Stimulated activated naive B cell treated with anti-CD40 and anti-IgM and Interleukin-4, amounts not matched to agents 10 μg/mL and 1 μg/mL and 100 μg/mL, for 72 hours (primary cell): ENCODE data around the gene EDRF1.

ENCODE experiments used
- ATAC-seq, 2 donors: fragments of 150-1000 bp; cut with Tn5 transposase; replicated peaks; 2 replicates each; pipeline ENCODE4 v1.10.0; 2021; ENCODE audit warnings: moderate library complexity in 1 of 2
- DNase-seq: peaks from one replicate; pipeline ENCODE4 v3.0.0; 2021
- H3K27ac Mint-ChIP-seq: one replicate; pipeline ENCODE4 v1.8.0; 2022; ENCODE audit warnings: mild to moderate bottlenecking, mixed read lengths
- H3K27me3 Mint-ChIP-seq, 2 donors: one replicate each; pipeline ENCODE4 v1.8.0; 2022; ENCODE audit warnings: mixed read lengths in 2 of 2
- H3K36me3 Mint-ChIP-seq, 2 donors: one replicate each; pipeline ENCODE4 v1.8.0; 2022; ENCODE audit warnings: mixed read lengths in 2 of 2, mild to moderate bottlenecking in 1 of 2
- H3K4me1 Mint-ChIP-seq, 2 donors: one replicate each; pipeline ENCODE4 v1.8.0; 2022; ENCODE audit warnings: mixed read lengths in 2 of 2, mild to moderate bottlenecking in 1 of 2
- H3K4me3 Mint-ChIP-seq, 2 donors: one replicate each; pipeline ENCODE4 v1.8.0; 2022; ENCODE audit warnings: mild to moderate bottlenecking in 2 of 2, mixed read lengths in 2 of 2, moderate library complexity in 1 of 2
- H3K9me3 Mint-ChIP-seq, 2 donors: one replicate each; pipeline ENCODE4 v1.8.0; 2022; ENCODE audit warnings: mixed read lengths in 2 of 2, mild to moderate bottlenecking in 1 of 2

EDRF1 gene

DNA sequence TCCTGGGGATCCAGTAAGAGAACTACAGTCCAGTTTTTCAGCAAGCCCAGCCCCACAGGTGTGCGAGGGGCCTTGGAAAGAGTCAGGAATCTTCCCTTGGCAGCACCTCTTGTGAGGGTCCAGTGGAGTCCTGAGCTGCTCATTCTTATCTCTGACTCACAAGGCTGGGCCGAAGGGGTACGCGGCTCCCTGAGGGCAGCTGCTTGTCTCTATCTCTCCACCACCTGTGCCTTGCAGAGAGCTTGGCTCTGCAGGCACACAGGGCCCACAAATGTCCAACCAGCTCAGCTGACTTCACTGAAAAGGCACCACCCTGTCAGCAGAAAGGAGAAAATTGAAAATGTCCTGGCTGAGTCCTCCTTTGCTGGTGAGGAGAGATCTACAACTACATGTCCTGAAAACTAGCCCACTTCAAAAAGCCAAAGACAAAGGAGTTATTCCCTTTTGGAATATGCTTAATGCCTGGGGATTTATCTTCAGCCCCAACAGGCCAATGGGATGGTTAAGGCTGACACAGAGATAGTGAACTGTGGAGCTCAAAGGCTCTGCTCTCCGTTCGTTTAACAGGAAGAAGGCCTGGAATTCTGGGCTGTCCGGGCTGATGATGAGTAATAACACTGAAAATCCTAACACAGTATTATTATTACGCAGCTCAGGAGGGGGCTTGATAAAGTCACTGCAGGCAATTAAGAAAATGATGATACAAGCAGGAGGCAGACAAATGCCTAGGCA is 80.1 kb downstream of the EDRF1 start:
- DNase-seq, result no peak
- Mint-ChIP-seq H3K4me3 (no peak overlapping the region), H3K27me3 (no peaks in the 10 kb centered on the region), H3K9me3 (no peaks in the 10 kb centered on the region), H3K4me1 (no peaks in the 10 kb centered on the region), H3K36me3 (peaks cover 18 to 51% of the 10 kb centered on the region in 2 donors), H3K27ac (no peak overlapping the region)
- ATAC-seq, result no peak

DNA sequence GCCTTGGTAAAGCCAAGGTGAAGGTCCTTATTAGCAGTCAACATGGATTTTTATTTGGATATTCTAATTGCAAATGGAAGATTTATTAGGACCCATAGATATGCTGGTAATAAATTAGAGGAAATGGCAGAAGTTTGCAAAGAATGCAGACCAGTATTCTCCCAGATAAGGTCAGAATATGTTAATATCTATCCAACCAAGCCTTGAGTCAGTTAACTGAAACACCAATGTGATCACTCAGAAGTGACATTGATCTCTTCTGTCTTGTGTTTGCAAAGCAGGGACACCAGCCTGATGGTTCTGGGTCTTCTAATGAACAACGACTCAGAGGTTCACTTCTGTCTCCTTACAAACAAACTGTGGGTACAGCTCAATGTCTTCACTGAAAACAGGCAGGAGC is 82.1 kb downstream of the EDRF1 start:
- Mint-ChIP-seq H3K36me3 (peaks cover 17 to 58% of the 10 kb centered on the region in 2 donors), H3K27me3 (no peaks in the 10 kb centered on the region), H3K27ac (no peak overlapping the region), H3K9me3 (no peaks in the 10 kb centered on the region), H3K4me3 (no peak overlapping the region), H3K4me1 (no peaks in the 10 kb centered on the region)
- DNase-seq, result no peak
- no peak for ATAC-seq

DNA sequence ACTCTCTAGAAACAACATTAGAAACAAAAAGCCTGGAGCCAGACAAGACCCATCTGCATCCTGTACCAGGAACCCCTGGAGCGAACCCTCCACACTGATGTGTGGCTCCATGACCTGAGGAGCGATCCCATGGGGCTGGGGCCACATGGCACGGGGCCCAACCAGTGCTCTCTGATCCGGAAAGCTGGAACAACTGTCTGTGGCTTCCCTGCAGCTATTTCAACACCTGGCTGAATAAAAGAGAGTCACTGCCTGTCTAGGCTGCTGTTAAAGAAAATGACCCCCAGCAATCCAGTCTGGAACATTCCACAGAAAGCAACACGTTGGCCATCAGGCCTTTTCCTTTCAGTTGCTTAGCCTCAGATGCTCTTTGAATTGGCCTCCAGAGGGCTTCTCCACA is 82.6 kb downstream of the EDRF1 start:
- Mint-ChIP-seq H3K27me3 (no peaks in the 10 kb centered on the region), H3K9me3 (no peaks in the 10 kb centered on the region), H3K27ac (no peak overlapping the region), H3K4me3 (no peak overlapping the region), H3K4me1 (no peaks in the 10 kb centered on the region), H3K36me3 (peaks cover 22 to 62% of the 10 kb centered on the region in 2 donors)
- ATAC-seq (no peak), DNase-seq (no peak)

DNA sequence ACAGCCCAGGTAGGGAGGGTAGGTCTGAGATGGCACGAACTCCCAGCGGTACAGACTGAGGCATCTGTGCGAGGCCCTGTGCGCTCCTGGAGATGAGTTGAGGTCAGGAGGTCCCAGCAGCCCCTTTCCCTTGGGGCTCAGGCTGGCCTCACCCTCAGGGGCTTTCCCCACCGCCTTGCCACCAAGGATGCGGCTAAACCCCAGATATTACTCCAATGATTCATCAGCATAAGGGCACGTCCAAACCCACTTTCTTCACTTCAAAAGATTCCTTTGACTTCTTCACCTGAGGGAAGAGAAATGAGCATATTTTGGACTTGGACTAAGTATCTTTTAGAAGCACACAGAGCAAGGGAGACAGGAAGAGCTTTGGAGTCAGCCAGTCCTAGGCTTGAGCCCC is 83.2 kb downstream of the EDRF1 start:
- no peak for DNase-seq
- peak overlapping the region; percentile 25 for H3K27ac Mint-ChIP-seq
- ATAC-seq, result no peak
- no peaks in the 10 kb centered on the region for H3K9me3 Mint-ChIP-seq
- no peaks in the 10 kb centered on the region for H3K4me1 Mint-ChIP-seq
- no peak overlapping the region for H3K4me3 Mint-ChIP-seq
- H3K36me3 Mint-ChIP-seq, result peaks cover 27 to 63% of the 10 kb centered on the region in 2 donors
- no peaks in the 10 kb centered on the region for H3K27me3 Mint-ChIP-seq

DNA sequence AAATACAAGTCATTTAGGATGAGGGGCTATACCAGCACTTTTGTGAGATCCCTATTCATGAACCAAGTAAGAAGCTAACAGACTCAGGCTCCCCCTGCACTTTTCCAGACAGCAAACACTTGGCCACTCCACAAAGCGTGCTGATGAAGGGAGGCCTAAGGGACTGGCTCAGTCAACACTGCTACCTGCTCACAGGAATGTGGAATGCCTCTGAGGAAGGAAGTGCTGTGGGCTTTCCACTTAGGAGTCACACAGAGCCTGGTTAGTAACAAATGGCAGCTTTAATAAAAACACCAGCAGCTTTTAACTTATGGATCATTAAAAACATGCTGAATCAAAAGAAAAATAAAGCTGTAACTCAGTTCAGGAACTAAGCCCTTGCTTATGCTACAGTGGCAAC is 88.5 kb downstream of the EDRF1 start:
- no peak overlapping the region for H3K27ac Mint-ChIP-seq
- peaks cover 32 to 56% of the 10 kb centered on the region in 2 donors for H3K36me3 Mint-ChIP-seq
- no peaks in the 10 kb centered on the region for H3K9me3 Mint-ChIP-seq
- H3K4me3 Mint-ChIP-seq, result no peak overlapping the region
- ATAC-seq (no peak), DNase-seq (no peak)
- H3K27me3 Mint-ChIP-seq, result no peaks in the 10 kb centered on the region
- H3K4me1 Mint-ChIP-seq, result no peaks in the 10 kb centered on the region

DNA sequence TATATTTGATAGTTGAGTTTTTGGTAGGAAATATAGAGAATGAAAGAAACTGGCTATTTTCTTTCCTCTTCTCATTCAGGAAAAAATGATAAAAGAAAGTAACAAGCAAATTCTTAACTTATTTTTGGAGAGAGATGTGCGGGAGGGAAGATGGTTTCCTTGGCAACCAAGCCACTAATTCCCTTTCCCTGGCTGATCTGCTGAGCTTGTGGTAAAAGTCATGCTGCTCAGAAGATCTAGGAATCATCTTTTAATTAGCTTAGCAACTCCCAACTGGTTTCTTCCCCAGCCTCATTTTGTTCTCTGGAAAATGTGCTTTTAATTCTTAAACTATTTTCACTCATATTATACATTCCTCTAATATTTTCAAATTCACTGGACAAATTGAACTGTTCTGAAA is 91.7 kb downstream of the EDRF1 start:
- no peak overlapping the region for H3K4me3 Mint-ChIP-seq
- no peak for ATAC-seq
- no peaks in the 10 kb centered on the region for H3K4me1 Mint-ChIP-seq
- no peaks in the 10 kb centered on the region for H3K9me3 Mint-ChIP-seq
- peaks cover 38 to 64% of the 10 kb centered on the region in 2 donors for H3K36me3 Mint-ChIP-seq
- H3K27ac Mint-ChIP-seq, result no peak overlapping the region
- no peak for DNase-seq
- H3K27me3 Mint-ChIP-seq, result no peaks in the 10 kb centered on the region

DNA sequence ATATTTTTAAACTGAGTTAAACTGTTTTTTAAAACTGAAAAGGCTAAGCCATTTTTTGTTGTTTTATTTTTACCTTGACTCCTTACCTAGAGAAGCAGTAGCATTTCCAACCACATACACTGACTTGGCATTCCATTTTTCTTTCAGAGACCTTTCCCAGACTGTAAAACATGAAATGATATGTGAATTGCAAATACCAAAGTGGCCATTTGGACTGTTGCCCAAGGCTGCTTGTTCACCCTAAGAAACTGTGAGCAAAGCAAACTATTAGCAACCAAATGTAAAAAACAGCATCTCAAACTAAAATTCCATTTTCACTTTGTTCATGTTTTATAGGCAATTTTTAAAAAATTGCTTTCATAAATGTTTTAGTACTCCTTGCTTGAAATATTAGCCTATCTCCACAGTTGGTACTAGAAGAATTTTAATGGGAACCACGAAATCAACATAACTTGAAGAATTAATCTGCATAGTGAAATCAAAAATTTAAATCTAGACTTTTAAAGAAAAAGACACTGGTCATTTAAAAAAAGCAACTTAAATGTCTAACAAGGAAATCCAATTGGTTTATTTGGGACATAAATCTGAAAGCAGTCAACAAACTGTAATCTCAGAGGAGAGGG is 92.7 kb downstream of the EDRF1 start:
- Mint-ChIP-seq H3K4me3 (no peak overlapping the region), H3K4me1 (no peaks in the 10 kb centered on the region), H3K9me3 (no peaks in the 10 kb centered on the region), H3K27me3 (no peaks in the 10 kb centered on the region), H3K27ac (no peak overlapping the region), H3K36me3 (peaks cover 30 to 55% of the 10 kb centered on the region in 2 donors)
- ATAC-seq, result no peak
- DNase-seq, result no peak
